HUDEP-2 (cell line): Measurements from ENCODE around the gene RASGRP4.
"Not testable (repeated sequence)": the region's sequence is repeated elsewhere in the genome, so short reads cannot be mapped to it uniquely, and the experiment has no call there.

Source experiments
- DNase-seq, 76 experiments: peaks; one replicate each; lab custom pipeline; 2025; ENCODE audit not compliant: unreplicated experiment in 76 of 76; lab: John Stamatoyannopoulos, UW

RASGRP4 gene, protein sequence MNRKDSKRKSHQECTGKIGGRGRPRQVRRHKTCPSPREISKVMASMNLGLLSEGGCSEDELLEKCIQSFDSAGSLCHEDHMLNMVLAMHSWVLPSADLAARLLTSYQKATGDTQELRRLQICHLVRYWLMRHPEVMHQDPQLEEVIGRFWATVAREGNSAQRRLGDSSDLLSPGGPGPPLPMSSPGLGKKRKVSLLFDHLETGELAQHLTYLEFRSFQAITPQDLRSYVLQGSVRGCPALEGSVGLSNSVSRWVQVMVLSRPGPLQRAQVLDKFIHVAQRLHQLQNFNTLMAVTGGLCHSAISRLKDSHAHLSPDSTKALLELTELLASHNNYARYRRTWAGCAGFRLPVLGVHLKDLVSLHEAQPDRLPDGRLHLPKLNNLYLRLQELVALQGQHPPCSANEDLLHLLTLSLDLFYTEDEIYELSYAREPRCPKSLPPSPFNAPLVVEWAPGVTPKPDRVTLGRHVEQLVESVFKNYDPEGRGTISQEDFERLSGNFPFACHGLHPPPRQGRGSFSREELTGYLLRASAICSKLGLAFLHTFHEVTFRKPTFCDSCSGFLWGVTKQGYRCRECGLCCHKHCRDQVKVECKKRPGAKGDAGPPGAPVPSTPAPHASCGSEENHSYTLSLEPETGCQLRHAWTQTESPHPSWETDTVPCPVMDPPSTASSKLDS

GRCh38 chr19:38425810-38426466 lies at the start of gene RASGRP4:
RASGRP4 (minus strand) TSS chr19:38426219; CDS start chr19:38426091, 128 bp downstream.
- no peak for DNase-seq

- no peak for DNase-seq
Observed at GRCh38 chr19:38475176-38475575, 49.2 kb upstream of the RASGRP4 start.

DNA sequence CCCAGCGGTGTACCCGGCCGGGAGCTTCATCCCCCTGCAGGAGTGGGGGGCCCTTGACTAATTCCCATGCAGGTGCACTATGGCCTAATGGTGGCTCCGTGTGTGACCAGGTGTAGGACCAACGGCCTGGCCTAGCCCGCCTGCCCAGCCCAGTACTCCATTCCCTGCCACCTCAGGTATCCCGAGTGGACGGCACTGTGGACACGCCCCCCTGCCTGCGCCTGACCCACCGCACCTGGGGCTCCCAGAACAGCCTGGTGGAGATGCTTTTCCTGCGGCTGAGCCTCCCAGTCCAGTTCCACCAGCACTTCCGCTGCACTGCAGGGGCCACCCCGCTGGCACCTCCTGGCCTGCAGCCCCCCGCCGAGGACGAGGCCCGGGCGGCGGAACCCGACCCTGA lies 47.2 kb upstream of the RASGRP4 start:
- no peak for DNase-seq

DNA sequence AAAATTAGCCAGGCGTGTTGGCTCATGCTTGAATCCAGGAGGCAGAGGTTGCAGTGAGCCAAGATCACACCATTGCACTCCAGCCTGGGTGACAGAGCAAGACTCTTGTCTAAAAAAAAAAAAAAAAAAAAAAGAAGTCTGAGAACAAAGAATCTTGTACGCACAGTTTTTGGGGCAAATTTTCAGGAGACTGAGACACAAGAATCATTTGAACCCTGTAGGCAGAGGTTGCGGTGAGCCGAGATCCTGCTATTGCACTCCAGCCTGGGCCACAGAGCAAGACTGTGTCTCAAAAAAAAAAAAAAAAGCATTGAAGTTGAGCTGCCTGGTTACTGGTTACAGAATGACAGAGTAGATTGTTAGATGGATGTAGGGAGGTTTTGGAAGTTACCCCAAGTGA lies 46.7 kb upstream of the RASGRP4 start:
- DNase-seq = not testable (repeated sequence)

- DNase-seq = no peak
Observed at GRCh38 chr19:38470788-38471480, 44.9 kb upstream of the RASGRP4 start.

- no peak for DNase-seq
Observed at GRCh38 chr19:38469151-38469550, 43.1 kb upstream of the RASGRP4 start.

- no peak for DNase-seq
Observed at GRCh38 chr19:38467541-38468525, 41.8 kb upstream of the RASGRP4 start.

- no peak for DNase-seq
Observed at GRCh38 chr19:38466050-38466449, 40.0 kb upstream of the RASGRP4 start.

DNA sequence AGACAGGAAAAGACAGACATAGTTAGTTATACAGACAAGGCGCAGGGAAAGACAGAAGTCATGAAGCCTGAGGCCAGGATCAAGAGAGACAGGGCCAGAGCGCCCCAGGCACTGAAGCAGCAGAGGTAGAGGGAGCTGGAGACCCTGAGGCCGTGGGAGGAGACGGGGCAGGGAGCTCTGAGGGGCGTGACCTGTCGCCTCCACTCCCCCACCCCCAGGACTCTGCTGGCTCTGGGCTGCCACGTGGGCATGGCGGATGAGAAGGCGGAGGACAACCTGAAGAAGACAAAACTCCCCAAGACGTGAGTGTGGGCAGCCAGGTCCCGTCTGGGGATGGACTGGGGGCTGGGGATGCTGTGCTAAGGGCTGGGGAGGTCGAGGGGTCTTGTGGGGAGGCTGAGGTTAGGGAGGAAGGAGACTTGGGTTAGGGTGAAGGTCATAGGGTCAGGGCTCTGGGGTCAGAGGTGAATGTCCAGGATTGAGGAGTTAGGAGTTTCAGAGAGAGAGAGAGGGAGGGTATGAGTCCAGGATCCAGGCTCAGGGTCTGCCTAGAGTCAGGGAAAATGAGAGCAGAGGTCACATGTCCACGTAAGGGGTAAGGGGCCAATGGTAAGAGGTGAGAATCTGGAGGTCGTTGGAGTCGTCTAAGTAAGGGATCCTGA lies 38.5 kb upstream of the RASGRP4 start:
- no peak for DNase-seq

GRCh38 chr19:38463365-38463764 lies 37.3 kb upstream of the RASGRP4 start:
- no peak for DNase-seq

DNA sequence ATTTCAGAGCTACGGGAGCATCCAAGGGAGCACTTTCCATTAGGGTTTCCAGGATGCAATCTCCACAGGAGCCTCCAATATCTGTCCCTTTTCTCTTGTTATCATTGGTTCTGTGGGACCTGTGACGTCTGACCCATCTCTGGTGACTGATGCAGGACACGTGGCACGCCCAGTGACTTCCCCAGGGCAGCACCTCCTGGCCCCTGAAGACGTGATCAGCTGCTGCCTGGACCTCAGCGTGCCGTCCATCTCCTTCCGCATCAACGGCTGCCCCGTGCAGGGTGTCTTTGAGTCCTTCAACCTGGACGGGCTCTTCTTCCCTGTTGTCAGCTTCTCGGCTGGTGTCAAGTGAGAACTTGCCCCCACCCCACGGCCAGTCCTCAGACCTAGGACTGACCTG lies 33.0 kb upstream of the RASGRP4 start:
- no peak for DNase-seq

- no peak for DNase-seq
Observed at GRCh38 chr19:38457690-38458405, 31.8 kb upstream of the RASGRP4 start.

DNA sequence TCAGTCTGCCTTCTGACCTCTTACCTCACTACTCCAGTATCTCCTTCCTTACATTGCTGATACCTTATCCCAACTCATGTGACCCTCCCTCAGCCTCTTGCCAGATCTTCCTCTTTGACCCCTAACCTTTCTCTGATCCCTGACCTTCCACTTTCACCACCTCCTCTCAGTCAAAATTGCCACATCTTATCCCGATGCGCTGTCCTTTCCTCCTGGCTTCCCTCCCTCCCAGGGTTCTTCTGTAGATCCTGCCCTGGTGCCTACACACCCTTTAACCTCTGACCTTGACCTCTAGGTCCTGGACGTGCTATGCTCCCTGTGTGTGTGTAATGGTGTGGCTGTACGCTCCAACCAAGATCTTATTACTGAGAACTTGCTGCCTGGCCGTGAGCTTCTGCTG lies 31.2 kb upstream of the RASGRP4 start:
- DNase-seq = no peak

DNA sequence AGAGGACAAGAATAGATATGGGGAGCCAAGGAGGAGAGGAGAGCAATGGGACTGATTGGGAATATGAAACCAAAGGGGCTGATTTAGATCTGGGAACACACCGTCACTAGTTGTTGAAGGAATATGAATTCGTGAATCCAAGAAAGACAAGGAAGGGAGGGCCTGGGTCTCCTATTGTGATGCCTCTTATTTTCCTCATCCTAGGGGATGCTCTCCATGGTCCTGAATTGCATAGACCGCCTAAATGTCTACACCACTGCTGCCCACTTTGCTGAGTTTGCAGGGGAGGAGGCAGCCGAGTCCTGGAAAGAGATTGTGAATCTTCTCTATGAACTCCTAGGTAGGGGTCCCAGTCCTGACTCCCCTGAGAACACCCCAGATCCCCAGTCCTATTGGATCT lies 29.0 kb upstream of the RASGRP4 start:
- peak in 3 of 76 experiments; percentile 17 to 27 (median 26) for DNase-seq

DNA sequence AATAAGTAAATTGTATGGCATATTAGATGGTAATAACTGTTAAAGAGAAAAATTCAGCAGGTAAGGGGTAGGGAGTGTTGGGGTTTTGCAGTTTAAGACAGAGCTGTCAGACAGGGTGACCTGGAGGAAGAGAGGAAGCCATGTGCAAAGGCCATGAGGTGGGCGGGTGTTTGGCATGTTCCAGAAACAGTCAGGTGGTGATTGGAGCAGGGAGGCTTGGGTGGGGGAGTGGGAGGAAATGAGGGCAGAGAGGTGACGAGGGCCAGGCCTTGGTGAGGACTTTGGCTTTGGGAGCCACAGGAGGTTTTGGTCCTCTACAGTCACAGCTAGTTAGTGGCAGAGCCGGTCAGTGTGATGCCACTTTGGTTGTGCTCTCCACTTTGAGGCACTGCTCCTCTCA lies 27.6 kb upstream of the RASGRP4 start:
- no peak for DNase-seq

GRCh38 chr19:38452430-38453366 lies 26.7 kb upstream of the RASGRP4 start:
- peak in 40 of 76 experiments; percentile 5 to 63 (median 26) for DNase-seq

GRCh38 chr19:38451629-38452028 lies 25.6 kb upstream of the RASGRP4 start:
- DNase-seq = no peak

DNA sequence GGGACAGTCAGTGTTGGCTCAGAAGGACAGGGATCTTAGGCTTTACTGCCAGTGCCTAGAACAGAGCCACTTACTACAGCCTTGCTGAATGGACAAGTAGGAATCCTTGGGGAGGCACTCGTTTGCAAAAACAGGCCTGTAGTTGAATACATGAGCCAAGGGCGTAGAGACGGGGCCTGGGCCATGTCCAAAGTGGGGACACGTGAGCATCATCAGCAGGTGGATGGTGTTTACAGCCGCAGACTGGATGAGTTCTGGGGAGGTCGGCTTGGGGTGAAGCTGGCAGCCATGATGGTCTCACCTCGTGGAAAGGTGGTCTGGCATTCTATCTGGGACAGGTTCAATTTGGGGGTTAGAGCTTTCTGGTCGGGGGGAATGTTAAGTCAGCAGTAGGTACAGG lies 25.0 kb upstream of the RASGRP4 start:
- no peak for DNase-seq
